ENCODE data around the gene MAIP1. TPM values are rescaled to one million over a fixed set of nuclear protein-coding genes. Genes with fewer than 3 reads are reported as not detected.

Gene MAIP1
- total RNA-seq, 1 donor from 2014 or later: 13.8 TPM

- TF ChIP-seq, protein P1, sequence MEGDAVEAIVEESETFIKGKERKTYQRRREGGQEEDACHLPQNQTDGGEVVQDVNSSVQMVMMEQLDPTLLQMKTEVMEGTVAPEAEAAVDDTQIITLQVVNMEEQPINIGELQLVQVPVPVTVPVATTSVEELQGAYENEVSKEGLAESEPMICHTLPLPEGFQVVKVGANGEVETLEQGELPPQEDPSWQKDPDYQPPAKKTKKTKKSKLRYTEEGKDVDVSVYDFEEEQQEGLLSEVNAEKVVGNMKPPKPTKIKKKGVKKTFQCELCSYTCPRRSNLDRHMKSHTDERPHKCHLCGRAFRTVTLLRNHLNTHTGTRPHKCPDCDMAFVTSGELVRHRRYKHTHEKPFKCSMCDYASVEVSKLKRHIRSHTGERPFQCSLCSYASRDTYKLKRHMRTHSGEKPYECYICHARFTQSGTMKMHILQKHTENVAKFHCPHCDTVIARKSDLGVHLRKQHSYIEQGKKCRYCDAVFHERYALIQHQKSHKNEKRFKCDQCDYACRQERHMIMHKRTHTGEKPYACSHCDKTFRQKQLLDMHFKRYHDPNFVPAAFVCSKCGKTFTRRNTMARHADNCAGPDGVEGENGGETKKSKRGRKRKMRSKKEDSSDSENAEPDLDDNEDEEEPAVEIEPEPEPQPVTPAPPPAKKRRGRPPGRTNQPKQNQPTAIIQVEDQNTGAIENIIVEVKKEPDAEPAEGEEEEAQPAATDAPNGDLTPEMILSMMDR (IDR thresholded peaks at IDR 0.05): no peak
- no peak for DNase-seq (ENCODE audit: extremely low spot score, unreplicated experiment)
- Mint-ChIP-seq H3K4me1 (ENCODE audit: unreplicated experiment) (no peaks in the 10 kb centered on the region), H3K36me3 (ENCODE audit: unreplicated experiment) (no peaks in the 10 kb centered on the region), H3K27ac (ENCODE audit: unreplicated experiment) (no peak overlapping the region), H3K27me3 (ENCODE audit: unreplicated experiment) (no peaks in the 10 kb centered on the region), H3K9me3 (ENCODE audit: unreplicated experiment) (peaks cover 28% of the 10 kb centered on the region), H3K4me3 (ENCODE audit: unreplicated experiment) (no peak overlapping the region)
These were observed 57.0 kb downstream of the MAIP1 start for GRCh38 chr2:200012401-200012800.

Other genes with a start within 250 kb of the MAIP1 start
- gene FTCDNL1, start 104.4 kb upstream of the MAIP1 start, total RNA-seq: 0.76 TPM in 1 of 2 replicates, not detected in the other
- gene C2orf69, start 44.3 kb upstream of the MAIP1 start, total RNA-seq: 8.8 and 9.3 TPM in 2 replicates
- 7.4 and 7.9 TPM in 2 replicates for gene TYW5, start 91 bp upstream of the MAIP1 start, total RNA-seq